ENCODE data around the gene ADPRH.
"Not testable (repeated sequence)": the region's sequence is repeated elsewhere in the genome, so short reads cannot be mapped to it uniquely, and the experiment has no call there.

ADPRH gene

GRCh38 chr3:119579366-119580066 lies at the start of gene ADPRH:
Gene ADPRH (plus strand): TSS chr3:119579492. CDS start chr3:119582170, 2,678 bp downstream.
- peak; percentile 78 for DNase-seq

GRCh38 chr3:119529883-119530282 lies 49.4 kb upstream of the ADPRH start:
- no peak for DNase-seq

DNA sequence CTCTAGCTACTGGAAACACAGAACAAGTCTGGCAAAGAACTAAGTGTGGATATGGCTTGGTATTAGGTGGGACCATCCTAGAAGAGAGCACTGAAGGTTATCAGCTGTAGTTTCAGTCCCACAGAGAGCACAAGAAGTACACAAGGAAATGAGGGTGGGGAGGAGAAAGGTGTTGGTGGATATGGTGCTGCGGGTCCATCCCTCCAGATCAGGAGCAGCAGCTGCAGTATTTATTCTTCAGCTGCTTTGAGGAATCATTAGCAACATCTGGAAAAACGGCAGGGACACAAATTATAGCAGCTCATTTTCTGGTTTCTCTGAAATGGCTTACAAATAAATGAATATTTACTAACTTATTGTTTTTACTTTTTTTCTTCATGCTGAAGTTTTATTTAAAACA lies 48.8 kb upstream of the ADPRH start:
- no peak for DNase-seq

GRCh38 chr3:119531151-119531550 lies 48.1 kb upstream of the ADPRH start:
- no peak for DNase-seq

GRCh38 chr3:119534296-119534695 lies 45.0 kb upstream of the ADPRH start:
- DNase-seq: no peak

- no peak for DNase-seq
Observed at GRCh38 chr3:119536757-119537156, 42.5 kb upstream of the ADPRH start.

DNA sequence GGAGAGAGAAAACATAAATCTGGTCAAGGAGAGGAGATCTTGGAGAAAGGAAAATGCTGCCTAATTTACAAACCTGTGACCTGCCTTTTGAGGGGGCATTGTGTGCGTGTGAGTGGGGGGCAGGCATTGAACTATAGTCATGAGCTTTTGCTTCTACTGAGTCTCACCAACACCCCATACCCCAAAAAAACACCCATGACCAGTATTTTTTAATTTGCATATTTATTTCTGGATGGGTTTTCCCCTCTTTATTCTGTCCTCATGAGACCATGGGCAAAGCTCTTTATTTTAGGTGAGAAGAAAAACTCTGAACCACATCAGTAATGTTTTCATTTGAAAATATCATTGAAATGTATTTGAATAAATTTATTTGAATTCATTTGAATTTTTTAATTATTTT lies 40.5 kb upstream of the ADPRH start:
- no peak for DNase-seq

DNA sequence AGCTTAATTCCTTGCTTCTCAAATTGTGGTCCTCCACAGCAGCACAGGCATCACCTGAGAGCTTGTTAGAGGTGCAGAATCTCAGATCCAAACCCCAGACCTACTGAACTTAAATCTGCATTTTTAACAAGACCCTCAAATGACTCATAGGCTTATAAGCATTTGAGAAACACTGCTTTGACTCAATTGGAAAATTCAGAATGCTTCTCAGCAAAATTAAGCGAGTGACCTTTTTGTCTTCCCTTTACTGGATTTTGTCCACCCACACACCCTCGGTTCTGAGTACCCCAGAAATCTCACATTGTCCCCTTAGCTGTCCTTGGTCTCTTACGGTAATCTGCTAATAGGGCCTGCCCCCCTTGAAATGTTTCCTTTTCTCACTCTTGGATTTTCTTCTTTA lies 37.7 kb upstream of the ADPRH start:
- DNase-seq: no peak

DNA sequence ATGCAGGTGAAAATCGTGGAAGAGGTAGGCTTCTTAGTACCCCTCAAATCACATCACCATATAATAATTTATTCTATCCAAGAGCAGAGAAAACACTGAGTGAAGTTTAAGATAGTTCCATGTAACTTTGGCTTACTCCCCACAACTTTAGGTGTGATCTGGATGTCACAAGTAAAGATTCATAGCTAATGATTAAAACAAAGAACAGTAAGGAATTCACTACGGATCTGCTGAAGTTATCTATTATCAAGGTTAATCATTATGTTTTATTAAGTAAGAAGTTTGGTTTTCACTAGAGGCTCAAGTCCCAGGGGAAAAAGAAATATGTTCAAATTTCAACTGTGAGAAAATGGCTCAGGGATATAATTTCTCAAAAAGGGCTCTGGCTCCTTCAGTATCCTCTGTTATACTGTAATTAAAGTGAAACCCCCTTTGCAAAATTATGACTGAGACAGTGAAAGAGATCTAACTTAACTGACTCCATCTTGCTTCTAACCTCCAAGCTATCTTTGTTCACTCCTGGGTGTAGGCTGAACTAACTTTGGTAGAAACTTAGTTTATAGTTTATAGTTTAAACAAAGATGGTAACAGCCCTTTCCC lies 37.0 kb upstream of the ADPRH start:
- no peak for DNase-seq

DNA sequence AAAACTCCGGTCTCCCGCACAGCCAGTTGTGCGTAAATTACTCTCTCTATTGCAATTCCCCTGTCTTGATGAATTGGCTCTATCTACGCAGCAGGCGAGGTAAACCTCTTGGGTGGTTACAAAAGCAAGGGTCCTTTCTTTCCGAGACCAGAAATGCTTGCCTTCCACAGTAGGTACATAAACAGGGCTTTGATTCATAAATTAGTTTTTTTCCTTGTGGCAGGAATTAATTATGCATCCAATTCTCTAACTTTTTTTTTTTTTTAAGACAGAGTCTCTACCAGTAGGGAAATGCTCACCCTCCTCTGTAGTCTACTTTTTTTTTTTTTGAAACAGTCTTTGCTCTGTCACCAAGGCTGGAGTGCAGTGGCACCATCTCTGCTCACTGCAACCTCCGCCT lies 36.1 kb upstream of the ADPRH start:
- no peak for DNase-seq

DNA sequence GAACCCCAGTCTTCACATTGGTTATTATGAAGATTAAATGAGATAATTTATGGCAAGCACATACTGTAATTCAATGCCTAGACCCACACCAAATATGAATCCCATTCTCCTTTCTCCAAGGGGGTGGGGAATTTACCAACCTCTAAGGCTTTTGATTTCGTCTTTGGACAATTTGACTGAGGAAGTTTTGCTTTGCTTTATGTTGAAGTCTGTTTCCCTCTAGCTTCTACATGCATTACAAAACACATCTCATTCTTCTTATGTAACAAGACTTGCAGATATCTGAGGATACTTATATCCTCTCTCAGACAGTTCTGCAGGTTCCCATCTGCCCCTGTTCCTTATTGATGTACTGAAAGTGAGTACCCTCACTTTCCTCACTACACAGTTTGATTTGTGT lies 32.1 kb upstream of the ADPRH start:
- no peak for DNase-seq

- no peak for DNase-seq
Observed at GRCh38 chr3:119548341-119548740, 31.0 kb upstream of the ADPRH start.

DNA sequence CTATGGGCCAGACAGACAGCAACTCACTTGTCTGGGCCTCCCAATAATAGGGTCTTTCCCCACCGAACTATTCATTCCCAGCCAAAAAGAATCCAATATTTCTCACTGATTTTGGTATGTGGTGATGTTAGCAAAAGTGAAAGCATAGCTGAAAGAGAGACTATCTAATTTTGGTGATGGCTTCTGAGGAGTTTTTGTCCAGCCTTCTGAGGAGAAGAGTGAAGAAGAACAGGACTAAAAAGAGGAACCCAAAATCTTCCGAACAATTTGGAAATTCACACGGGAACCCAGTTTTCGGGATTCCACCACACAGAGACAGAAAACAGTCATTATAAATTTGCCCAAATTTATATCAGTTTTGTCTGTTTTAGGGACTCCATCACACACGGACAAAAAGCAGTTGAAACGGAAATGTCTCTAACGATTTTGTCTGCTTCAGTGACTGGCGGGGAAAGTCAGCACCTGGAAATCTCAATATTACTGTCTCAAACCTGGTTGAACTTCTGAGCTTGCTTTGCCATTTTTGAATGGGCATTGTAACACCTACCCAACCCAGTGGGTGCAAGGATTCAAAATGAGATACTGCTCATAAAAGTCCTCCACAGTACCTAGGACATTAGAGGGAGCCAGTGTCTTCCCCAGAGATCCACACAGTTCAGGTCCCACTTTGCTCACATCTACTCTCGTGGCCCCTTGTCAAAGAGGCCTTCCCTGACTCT lies 28.9 kb upstream of the ADPRH start:
- no peak for DNase-seq

- no peak for DNase-seq
Observed at GRCh38 chr3:119551598-119551997, 27.7 kb upstream of the ADPRH start.

DNA sequence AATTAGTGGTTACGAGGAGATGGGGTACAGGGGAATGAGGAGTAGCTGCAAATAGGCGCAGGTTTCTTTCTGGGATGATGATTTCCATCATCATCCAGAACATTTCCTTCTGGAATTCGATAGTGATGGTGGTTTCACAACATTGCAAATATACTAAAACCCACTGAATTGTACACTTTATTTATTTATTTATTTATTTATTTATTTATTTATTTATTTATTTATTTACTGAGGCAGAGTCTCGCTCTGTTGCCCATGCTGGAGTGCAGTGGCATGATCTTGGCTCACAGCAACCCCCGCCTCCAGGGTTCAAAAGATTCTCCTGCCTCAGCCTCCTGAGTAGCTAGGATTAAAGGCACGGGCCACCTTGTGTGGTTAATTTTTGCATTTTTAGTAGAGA lies 26.4 kb upstream of the ADPRH start:
- not testable (repeated sequence) for DNase-seq

GRCh38 chr3:119553823-119554415 lies 25.4 kb upstream of the ADPRH start:
- DNase-seq: no peak

GRCh38 chr3:119555309-119555735 lies 24.0 kb upstream of the ADPRH start:
- no peak for DNase-seq

DNA sequence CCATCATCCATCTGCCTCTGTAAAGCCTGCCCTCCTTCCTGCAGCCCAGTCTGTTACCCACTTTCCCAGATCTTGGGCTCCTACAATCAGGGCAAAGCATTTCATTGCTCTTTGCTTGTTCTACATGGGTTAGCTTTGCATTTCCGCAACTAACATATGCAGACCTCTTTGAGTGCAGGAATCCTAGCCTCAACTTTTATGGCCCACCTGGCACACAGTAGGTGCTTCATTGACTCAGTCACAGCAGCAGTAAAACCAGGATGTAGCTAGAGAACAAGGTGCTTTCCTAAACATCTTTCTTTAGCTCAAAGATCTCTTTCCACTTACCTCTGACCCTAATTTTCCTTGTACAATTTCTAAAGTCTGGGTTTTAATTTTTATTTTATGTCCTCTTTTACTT lies 23.4 kb upstream of the ADPRH start:
- no peak for DNase-seq

- no peak for DNase-seq
Observed at GRCh38 chr3:119557192-119557876, 22.0 kb upstream of the ADPRH start.

- no peak for DNase-seq
Observed at GRCh38 chr3:119557877-119558269, 21.4 kb upstream of the ADPRH start.

DNA sequence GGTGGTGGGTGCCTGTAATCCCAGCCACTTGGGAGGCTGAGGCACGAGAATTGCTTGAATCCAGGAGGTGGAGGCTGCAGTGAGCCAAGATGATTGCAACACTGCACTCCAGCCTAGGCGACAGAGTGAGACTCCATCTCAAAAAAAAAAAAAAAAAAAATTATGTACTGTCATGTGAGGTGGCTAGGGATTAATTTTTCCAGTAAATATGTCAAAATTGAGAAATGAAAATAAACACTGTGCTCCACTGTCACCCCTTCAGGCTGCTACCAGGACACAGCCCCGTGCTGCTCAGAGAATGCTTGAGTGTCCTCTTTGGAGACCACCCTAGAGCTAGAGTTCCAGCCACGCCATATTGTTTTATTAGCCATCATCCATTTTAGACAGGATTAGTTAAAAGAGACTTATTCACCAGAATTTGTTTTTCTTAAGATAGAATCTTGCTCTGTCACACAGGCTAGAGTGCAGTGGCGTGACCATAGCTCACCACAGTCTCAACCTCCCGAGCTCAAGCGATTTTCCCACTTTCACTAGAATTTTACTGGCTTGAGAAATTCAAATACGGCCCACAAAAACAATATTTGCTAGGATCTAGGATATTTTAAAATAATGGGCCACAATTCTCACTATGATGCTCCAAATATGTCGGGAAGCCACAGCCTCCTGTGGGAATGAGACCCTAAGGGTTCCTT lies 20.5 kb upstream of the ADPRH start:
- no peak for DNase-seq

DNA sequence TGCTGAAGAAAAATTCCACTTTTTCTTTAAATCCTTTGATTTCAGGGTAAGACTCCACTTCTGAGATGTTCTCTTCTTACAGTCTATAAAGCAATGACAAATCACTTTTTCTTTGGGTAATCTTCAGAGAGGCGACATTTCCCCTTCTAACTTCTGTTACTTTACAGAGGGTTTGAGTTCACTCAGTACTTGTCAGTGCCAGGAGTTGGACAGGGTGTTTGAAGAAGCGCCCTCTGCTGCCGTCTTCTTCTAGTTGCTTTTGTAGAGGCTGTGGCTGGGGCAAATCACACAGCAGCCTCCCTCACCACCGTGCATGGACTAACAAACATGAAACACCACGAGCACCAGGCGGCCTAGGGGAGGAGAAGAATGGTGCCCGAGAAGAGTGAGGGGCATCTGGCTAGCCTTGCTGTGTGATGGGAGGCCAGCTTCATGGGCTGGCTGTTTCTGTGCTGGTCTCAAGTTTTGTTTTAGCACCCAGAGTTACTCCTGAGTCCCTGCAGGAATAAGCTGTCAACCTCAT lies 19.8 kb upstream of the ADPRH start, which contains the start of gene CD80:
Gene CD80, minus strand, starts transcription at position 174 of the 523 bp plus-strand sequence. CDS start 1,886 bp downstream, outside the sequence.
- DNase-seq: peak; percentile 73

All from stimulated activated CD4-positive, alpha-beta T cell treated with anti-CD3 and anti-CD28 coated beads, Interleukin-15, amount 100 ng/mL, for 24 hours (primary cell).